MM.1S (cell line): ENCODE results near the gene IL1F10.
A peak's percentile ranks its signal among the peaks of the same experiment; 100 is the strongest.

Source experiments
- DNase-seq: peaks from one replicate; pipeline ENCODE4 v3.0.0-alpha.2; 2015
- H2AFZ ChIP-seq: fragments of 300-600 bp; sonication (generic); 2 replicates; pipeline ENCODE4 v1.6.0; 2016; ENCODE audit warnings: antibody characterized with exemption, low read length
- H3F3A ChIP-seq: fragments of 300-600 bp; sonication (generic); 2 replicates; pipeline ENCODE4 v1.6.1; 2016; ENCODE audit warnings: mild to moderate bottlenecking, antibody characterized with exemption, low read length, moderate library complexity, mixed read lengths; ENCODE audit not compliant: insufficient read depth
- H3K27ac ChIP-seq: fragments of 300-600 bp; sonication (generic); 2 replicates; pipeline ENCODE4 v1.5.1; 2016; ENCODE audit warnings: mild to moderate bottlenecking, low read length
- H3K27me3 ChIP-seq: fragments of 300-600 bp; sonication (generic); replicated peaks from 2 replicates; pipeline ENCODE4 v1.6.0; 2016; ENCODE audit warnings: low read length; ENCODE audit not compliant: insufficient read depth
- H3K36me3 ChIP-seq: fragments of 300-600 bp; sonication (generic); replicated peaks from 2 replicates; pipeline ENCODE4 v1.6.1; 2016; ENCODE audit warnings: mild to moderate bottlenecking, low read length, mixed read lengths; ENCODE audit not compliant: insufficient read depth
- H3K4me1 ChIP-seq: fragments of 300-600 bp; sonication (generic); 2 replicates; pipeline ENCODE4 v1.6.1; 2016; ENCODE audit warnings: low read length, mixed read lengths
- H3K4me2 ChIP-seq: fragments of 300-600 bp; sonication (generic); 2 replicates; pipeline ENCODE4 v1.6.0; 2016; ENCODE audit warnings: low read depth, low read length
- H3K4me3 ChIP-seq: fragments of 300-600 bp; sonication (generic); 2 replicates; pipeline ENCODE4 v1.5.1; 2016; ENCODE audit warnings: low read length, mixed read lengths
- H3K79me2 ChIP-seq: fragments of 300-600 bp; sonication (generic); 2 replicates; pipeline ENCODE4 v1.6.1; 2016; ENCODE audit warnings: mixed run types, low read length, mixed read lengths
- H3K9ac ChIP-seq: fragments of 300-600 bp; sonication (generic); 2 replicates; pipeline ENCODE4 v1.6.1; 2016; ENCODE audit warnings: low read length, mixed read lengths
- H3K9me2 ChIP-seq: fragments of 300-600 bp; sonication (generic); replicated peaks from 2 replicates; pipeline ENCODE4 v1.6.1; 2016; ENCODE audit warnings: mild to moderate bottlenecking, low read length, mixed read lengths; ENCODE audit not compliant: insufficient read depth
- H3K9me3 ChIP-seq: fragments of 300-600 bp; sonication (generic); replicated peaks from 2 replicates; pipeline ENCODE4 v1.6.1; 2016; ENCODE audit warnings: mild to moderate bottlenecking, low read length, mixed read lengths; ENCODE audit not compliant: insufficient read depth
- H4K20me1 ChIP-seq: fragments of 300-600 bp; sonication (generic); 2 replicates; pipeline ENCODE4 v1.6.1; 2016; ENCODE audit warnings: mild to moderate bottlenecking, low read length, moderate library complexity, mixed read lengths; ENCODE audit not compliant: insufficient read depth
- CTCF ChIP-seq: fragments of 300-600 bp; sonication (generic); IDR thresholded peaks from 2 replicates; pipeline ENCODE4 v1.5.1; 2016; ENCODE audit warnings: antibody characterized with exemption, low read length, mixed read lengths
- EZH2 ChIP-seq: fragments of 300-600 bp; sonication (generic); optimal IDR thresholded peaks from 2 replicates; pipeline ENCODE3; 2017; ENCODE audit warnings: low read depth, mild to moderate bottlenecking, antibody characterized with exemption, low read length, mixed read lengths
- EZH2phosphoT487 ChIP-seq: fragments of 300-600 bp; sonication (generic); IDR thresholded peaks from 2 replicates; pipeline ENCODE4 v1.6.1; 2018; ENCODE audit warnings: antibody characterized with exemption, low read length

IL1F10 gene

GRCh38 chr2:113081488-113082210, 13.9 kb downstream of the IL1F10 start:
- H4K20me1 ChIP-seq: no peaks in the 10 kb centered on the region
- no peak overlapping the region for H3K27ac ChIP-seq
- H3K4me1 ChIP-seq: peaks cover 4% of the 10 kb centered on the region
- no peak overlapping the region for H3K9ac ChIP-seq
- no peak overlapping the region for H3K4me3 ChIP-seq
- H3K9me3 ChIP-seq: no peaks in the 10 kb centered on the region
- no peaks in the 10 kb centered on the region for H3K36me3 ChIP-seq
- H3K79me2 ChIP-seq: no peaks in the 10 kb centered on the region
- no peaks in the 10 kb centered on the region for H3K27me3 ChIP-seq
- TF ChIP-seq EZH2phosphoT487 (no peak), CTCF (no peak), EZH2 (no peak)
- no peaks in the 10 kb centered on the region for H3F3A ChIP-seq
- no peak for DNase-seq
- H3K4me2 ChIP-seq: no peak overlapping the region
- H3K9me2 ChIP-seq: no peaks in the 10 kb centered on the region
- H2AFZ ChIP-seq: no peak overlapping the region

GRCh38 chr2:113083296-113083695, 15.5 kb downstream of the IL1F10 start:
- Histone ChIP-seq H3K4me2 (no peak overlapping the region), H3K4me3 (no peak overlapping the region), H3K9me2 (no peaks in the 10 kb centered on the region), H2AFZ (no peak overlapping the region), H3K27me3 (no peaks in the 10 kb centered on the region), H3K36me3 (no peaks in the 10 kb centered on the region), H3F3A (no peaks in the 10 kb centered on the region), H3K79me2 (no peaks in the 10 kb centered on the region), H3K27ac (no peak overlapping the region), H3K9me3 (no peaks in the 10 kb centered on the region), H3K4me1 (no peaks in the 10 kb centered on the region), H3K9ac (no peak overlapping the region), H4K20me1 (no peaks in the 10 kb centered on the region)
- TF ChIP-seq EZH2: no peak
- TF ChIP-seq CTCF: no peak
- no peak for TF ChIP-seq EZH2phosphoT487
- no peak for DNase-seq

- TF ChIP-seq EZH2 (no peak), CTCF (peak; percentile 51)
- Histone ChIP-seq H4K20me1 (no peaks in the 10 kb centered on the region), H3K4me3 (no peak overlapping the region), H3K9ac (no peak overlapping the region), H3K27me3 (no peaks in the 10 kb centered on the region), H3K9me2 (no peaks in the 10 kb centered on the region), H3K4me1 (no peaks in the 10 kb centered on the region), H2AFZ (no peak overlapping the region), H3K9me3 (no peaks in the 10 kb centered on the region), H3K79me2 (no peaks in the 10 kb centered on the region), H3K27ac (no peak overlapping the region), H3K4me2 (no peak overlapping the region), H3K36me3 (no peaks in the 10 kb centered on the region), H3F3A (no peaks in the 10 kb centered on the region)
- DNase-seq: peak; percentile 31
These were observed 16.7 kb downstream of the IL1F10 start for GRCh38 chr2:113084249-113085000.
